ENCODE data around the gene FRMD6. TPM values are rescaled to one million over a fixed set of nuclear protein-coding genes. Genes with fewer than 3 reads are reported as not detected.
"Not testable (repeated sequence)": the region's sequence is repeated elsewhere in the genome, so short reads cannot be mapped to it uniquely, and the experiment has no call there.

Gene FRMD6
- total RNA-seq, 2 donors from 2014 or later = 12.1 to 14.8 TPM

DNA sequence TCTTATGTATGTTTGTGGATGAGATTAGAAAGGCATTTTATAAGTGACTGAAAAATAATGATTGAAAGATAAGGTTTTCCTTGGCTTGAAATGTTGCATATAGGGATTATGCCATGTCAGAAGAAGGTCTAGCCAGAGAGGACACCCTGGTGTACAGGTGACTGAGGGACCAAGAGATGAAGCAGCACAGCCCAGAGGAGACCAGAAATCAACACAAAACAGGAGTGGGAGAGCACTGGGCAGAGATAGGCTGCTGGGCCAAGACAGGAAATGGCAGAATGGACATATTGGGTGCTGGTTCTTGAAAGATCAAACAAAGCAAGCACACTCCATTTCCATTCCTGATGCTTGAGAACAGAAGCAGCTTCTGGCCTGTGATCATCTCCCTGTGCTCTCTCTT is 24.4 kb upstream of the FRMD6 start:
- no peak overlapping the region for H3K9ac ChIP-seq (ENCODE audit: extremely low read depth, low read length, poor library complexity, severe bottlenecking)
- H3K4me1 ChIP-seq (ENCODE audit: control insufficient read depth, insufficient read depth, low read length) = no peaks in the 10 kb centered on the region
- Mint-ChIP-seq H3K27me3 (ENCODE audit: insufficient read depth) (no peaks in the 10 kb centered on the region), H3K36me3 (ENCODE audit: low read depth) (no peaks in the 10 kb centered on the region), H3K4me1 (no peaks in the 10 kb centered on the region), H3K4me3 (no peak overlapping the region), H3K9me3 (no peaks in the 10 kb centered on the region), H3K27ac (no peak overlapping the region)
- no peaks in the 10 kb centered on the region for H3K27me3 ChIP-seq (ENCODE audit: control insufficient read depth, insufficient read depth, low read length, poor library complexity, severe bottlenecking)
- H3K9me3 ChIP-seq (ENCODE audit: control insufficient read depth, low read length) = no peaks in the 10 kb centered on the region
- TF ChIP-seq, protein P1, sequence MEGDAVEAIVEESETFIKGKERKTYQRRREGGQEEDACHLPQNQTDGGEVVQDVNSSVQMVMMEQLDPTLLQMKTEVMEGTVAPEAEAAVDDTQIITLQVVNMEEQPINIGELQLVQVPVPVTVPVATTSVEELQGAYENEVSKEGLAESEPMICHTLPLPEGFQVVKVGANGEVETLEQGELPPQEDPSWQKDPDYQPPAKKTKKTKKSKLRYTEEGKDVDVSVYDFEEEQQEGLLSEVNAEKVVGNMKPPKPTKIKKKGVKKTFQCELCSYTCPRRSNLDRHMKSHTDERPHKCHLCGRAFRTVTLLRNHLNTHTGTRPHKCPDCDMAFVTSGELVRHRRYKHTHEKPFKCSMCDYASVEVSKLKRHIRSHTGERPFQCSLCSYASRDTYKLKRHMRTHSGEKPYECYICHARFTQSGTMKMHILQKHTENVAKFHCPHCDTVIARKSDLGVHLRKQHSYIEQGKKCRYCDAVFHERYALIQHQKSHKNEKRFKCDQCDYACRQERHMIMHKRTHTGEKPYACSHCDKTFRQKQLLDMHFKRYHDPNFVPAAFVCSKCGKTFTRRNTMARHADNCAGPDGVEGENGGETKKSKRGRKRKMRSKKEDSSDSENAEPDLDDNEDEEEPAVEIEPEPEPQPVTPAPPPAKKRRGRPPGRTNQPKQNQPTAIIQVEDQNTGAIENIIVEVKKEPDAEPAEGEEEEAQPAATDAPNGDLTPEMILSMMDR (conservative IDR thresholded peaks at IDR 0.05) = no peak
- H3K4me3 ChIP-seq (ENCODE audit: low read length) = no peak overlapping the region
- no peak overlapping the region for H3K27ac ChIP-seq (ENCODE audit: low read depth, low read length)
- H3K36me3 ChIP-seq (ENCODE audit: control insufficient read depth, insufficient read depth, low read length) = no peaks in the 10 kb centered on the region
- DNase-seq = no peak

DNA sequence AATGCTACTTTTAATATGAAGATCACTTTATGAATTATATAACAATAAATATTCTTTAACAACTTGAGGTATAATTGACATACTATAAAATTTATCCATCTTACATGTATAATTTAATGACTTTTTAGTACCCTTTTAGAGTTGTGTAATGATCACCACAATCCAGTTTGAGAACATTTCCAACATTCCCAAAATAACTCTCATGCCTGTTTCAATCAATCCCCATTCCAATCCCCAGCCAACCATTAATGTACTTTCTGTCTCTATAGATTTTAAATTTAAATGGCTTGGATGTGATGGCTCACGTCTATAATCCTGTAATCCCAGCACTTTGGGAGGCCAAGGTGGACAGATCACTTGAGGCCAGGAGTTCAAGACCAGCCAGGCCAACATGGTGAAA is 23.5 kb upstream of the FRMD6 start:
- Histone ChIP-seq H3K27me3 (ENCODE audit: control insufficient read depth, insufficient read depth, low read length, poor library complexity, severe bottlenecking) (no peaks in the 10 kb centered on the region), H3K9me3 (ENCODE audit: control insufficient read depth, low read length) (no peaks in the 10 kb centered on the region), H3K4me3 (ENCODE audit: low read length) (no peak overlapping the region), H3K9ac (ENCODE audit: extremely low read depth, low read length, poor library complexity, severe bottlenecking) (no peak overlapping the region), H3K4me1 (ENCODE audit: control insufficient read depth, insufficient read depth, low read length) (no peaks in the 10 kb centered on the region), H3K27ac (ENCODE audit: low read depth, low read length) (no peak overlapping the region), H3K36me3 (ENCODE audit: control insufficient read depth, insufficient read depth, low read length) (no peaks in the 10 kb centered on the region)
- H3K9me3 Mint-ChIP-seq = no peaks in the 10 kb centered on the region
- H3K4me1 Mint-ChIP-seq = no peaks in the 10 kb centered on the region
- H3K4me3 Mint-ChIP-seq = no peak overlapping the region
- H3K36me3 Mint-ChIP-seq (ENCODE audit: low read depth) = no peaks in the 10 kb centered on the region
- TF ChIP-seq, protein P1 (conservative IDR thresholded peaks at IDR 0.05) = no peak
- 80 to 100% methylated on average over 1 of the region's 1 CpG for WGBS, 2 experiments (ENCODE audit: insufficient coverage in 1 of 2, insufficient read length in 1 of 2)
- no peak for DNase-seq
- no peak overlapping the region for H3K27ac Mint-ChIP-seq
- no peaks in the 10 kb centered on the region for H3K27me3 Mint-ChIP-seq (ENCODE audit: insufficient read depth)

DNA sequence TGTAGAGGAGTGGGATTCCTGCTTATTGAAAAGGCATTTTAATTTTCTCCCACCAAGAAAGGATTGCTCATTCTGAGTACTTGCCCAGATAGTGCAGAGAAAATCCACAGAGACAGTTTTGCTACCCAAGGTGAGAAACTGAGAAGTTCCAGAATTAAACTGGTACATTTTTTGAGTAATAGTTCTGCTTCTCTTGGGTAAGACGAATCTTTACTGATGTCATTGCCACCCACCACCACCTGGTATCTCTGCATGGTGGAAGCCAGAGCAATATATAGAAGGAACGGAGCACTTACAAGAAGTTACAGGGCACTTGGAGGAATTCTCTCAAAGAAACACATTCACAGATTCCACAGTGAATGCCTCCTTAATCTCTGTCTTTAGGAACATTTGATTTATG is 20.7 kb upstream of the FRMD6 start:
- 94 to 95% methylated on average over 2 of the region's 2 CpGs for WGBS, 2 experiments (ENCODE audit: insufficient coverage in 1 of 2, insufficient read length in 1 of 2)

DNA sequence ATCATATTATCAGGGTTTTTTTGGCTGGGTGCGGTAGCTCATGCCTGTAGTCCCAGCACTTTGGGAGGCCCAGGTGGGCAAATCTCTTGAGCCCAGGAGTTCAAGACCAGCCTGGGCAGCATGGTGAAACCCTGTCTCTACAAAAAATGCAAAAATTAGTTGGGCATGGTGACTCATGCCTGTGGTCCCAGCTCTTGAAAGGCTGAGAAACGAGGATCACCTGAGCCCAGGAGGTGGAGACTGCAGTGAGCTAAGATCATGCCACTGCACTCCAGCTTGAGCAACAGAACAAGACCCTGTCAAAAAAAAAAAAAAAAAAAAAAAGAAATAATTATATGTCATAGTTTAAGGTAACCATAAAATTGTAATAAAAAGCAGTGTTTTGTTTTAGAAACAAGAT is 18.4 kb upstream of the FRMD6 start:
- H3K4me1 ChIP-seq (ENCODE audit: control insufficient read depth, insufficient read depth, low read length); H3K27me3 Mint-ChIP-seq (ENCODE audit: insufficient read depth); DNase-seq; H3K27ac Mint-ChIP-seq; H3K9ac ChIP-seq (ENCODE audit: extremely low read depth, low read length, poor library complexity, severe bottlenecking); H3K4me3 ChIP-seq (ENCODE audit: low read length); H3K9me3 Mint-ChIP-seq; H3K4me3 Mint-ChIP-seq; H3K9me3 ChIP-seq (ENCODE audit: control insufficient read depth, low read length); H3K27ac ChIP-seq (ENCODE audit: low read depth, low read length); H3K36me3 ChIP-seq (ENCODE audit: control insufficient read depth, insufficient read depth, low read length); H3K27me3 ChIP-seq (ENCODE audit: control insufficient read depth, insufficient read depth, low read length, poor library complexity, severe bottlenecking); H3K36me3 Mint-ChIP-seq (ENCODE audit: low read depth): not testable (repeated sequence)
- peaks cover 11% of the 10 kb centered on the region for H3K4me1 Mint-ChIP-seq
- WGBS, 2 experiments (ENCODE audit: insufficient coverage in 1 of 2, insufficient read length in 1 of 2) = 91 to 93% methylated on average over 2 of the region's 2 CpGs

More for the DNA sequence above, 20.7 kb upstream of the FRMD6 start:
- Mint-ChIP-seq H3K4me3 (no peak overlapping the region), H3K27me3 (ENCODE audit: insufficient read depth) (no peaks in the 10 kb centered on the region), H3K27ac (no peak overlapping the region), H3K4me1 (peaks cover under 1% of the 10 kb centered on the region), H3K36me3 (ENCODE audit: low read depth) (no peaks in the 10 kb centered on the region), H3K9me3 (no peaks in the 10 kb centered on the region)
- DNase-seq = no peak
- no peaks in the 10 kb centered on the region for H3K9me3 ChIP-seq (ENCODE audit: control insufficient read depth, low read length)
- TF ChIP-seq, protein P1 (conservative IDR thresholded peaks at IDR 0.05) = no peak
- H3K9ac ChIP-seq (ENCODE audit: extremely low read depth, low read length, poor library complexity, severe bottlenecking) = no peak overlapping the region
- H3K27ac ChIP-seq (ENCODE audit: low read depth, low read length) = no peak overlapping the region
- no peaks in the 10 kb centered on the region for H3K36me3 ChIP-seq (ENCODE audit: control insufficient read depth, insufficient read depth, low read length)
- H3K4me1 ChIP-seq (ENCODE audit: control insufficient read depth, insufficient read depth, low read length) = peaks cover 3% of the 10 kb centered on the region
- H3K4me3 ChIP-seq (ENCODE audit: low read length) = no peak overlapping the region
- H3K27me3 ChIP-seq (ENCODE audit: control insufficient read depth, insufficient read depth, low read length, poor library complexity, severe bottlenecking) = no peaks in the 10 kb centered on the region
